Smooth muscle cell (in vitro differentiated cells): ENCODE data around the gene DOCK4. TPM values are rescaled to one million over a fixed set of nuclear protein-coding genes. Genes with fewer than 3 reads are reported as not detected.

Experiments
- DNase-seq: peaks from one replicate; lab custom pipeline; 2025; ENCODE audit not compliant: unreplicated experiment; lab: John Stamatoyannopoulos, UW
- H2AFZ ChIP-seq: fragments of 200-600 bp; sonication (generic); 2 replicates; pipeline ENCODE4 v1.6.0; 2016; ENCODE audit warnings: antibody characterized with exemption, low read depth, mild to moderate bottlenecking
- H3F3A ChIP-seq: fragments of 200-600 bp; sonication (generic); 2 replicates; pipeline ENCODE4 v1.6.0; 2017; ENCODE audit warnings: antibody characterized with exemption, low read depth
- H3K27ac ChIP-seq: fragments of 200-600 bp; sonication (generic); 2 replicates; pipeline ENCODE4 v1.5.1; 2016; ENCODE audit warnings: low read depth, mild to moderate bottlenecking
- H3K27me3 ChIP-seq: fragments of 200-600 bp; sonication (generic); 2 replicates; pipeline ENCODE4 v1.6.1; 2016; ENCODE audit warnings: low read depth, mild to moderate bottlenecking
- H3K36me3 ChIP-seq: fragments of 200-600 bp; sonication (generic); 2 replicates; pipeline ENCODE4 v1.5.1; 2016; ENCODE audit warnings: low read depth
- H3K4me1 ChIP-seq: fragments of 200-600 bp; sonication (generic); 2 replicates; pipeline ENCODE4 v1.5.1; 2016; ENCODE audit warnings: low read depth
- H3K4me2 ChIP-seq: fragments of 200-600 bp; sonication (generic); 2 replicates; pipeline ENCODE4 v1.6.0; 2016; ENCODE audit warnings: mild to moderate bottlenecking
- H3K4me3 ChIP-seq: fragments of 200-600 bp; sonication (generic); 2 replicates; pipeline ENCODE4 v1.5.1; 2016; ENCODE audit warnings: mild to moderate bottlenecking
- H3K79me2 ChIP-seq: fragments of 200-600 bp; sonication (generic); 2 replicates; pipeline ENCODE4 v1.6.0; 2016; ENCODE audit warnings: low read depth, mild to moderate bottlenecking
- H3K9ac ChIP-seq: fragments of 200-600 bp; sonication (generic); 2 replicates; pipeline ENCODE4 v1.6.0; 2016; ENCODE audit warnings: low read depth
- H3K9me3 ChIP-seq: fragments of 200-600 bp; sonication (generic); replicated peaks from 2 replicates; pipeline ENCODE4 v1.5.1; 2016; ENCODE audit warnings: low read depth
- H4K20me1 ChIP-seq: fragments of 200-600 bp; sonication (generic); 2 replicates; pipeline ENCODE4 v1.6.0; 2016; ENCODE audit warnings: low read depth
- CTCF ChIP-seq: fragments of 200-600 bp; sonication (generic); IDR thresholded peaks from 2 replicates; pipeline ENCODE4 v1.5.1; 2017; ENCODE audit warnings: borderline replicate concordance, mild to moderate bottlenecking, antibody characterized with exemption; ENCODE audit not compliant: insufficient read depth, poor library complexity, severe bottlenecking
- WGBS: methylation state at CpG from one replicate; pipeline ENCODE4 v1.1.7; 2016; ENCODE audit warnings: low lambda C conversion rate; 5-methylcytosine and 5-hydroxymethylcytosine counted together
- polyA plus RNA-seq: library from polyadenylated mRNA; unstranded; fragments of >200 nt; fragmentation: Nextera tagmentation; extraction: Ambion mirVana; gene quantifications from 2 replicates; pipeline ENCODE4 v1.2.1, GENCODE V29; 2016
- total RNA-seq: library from RNA; depleted of rRNA; stranded (reverse); fragments of >200 nt; gene quantifications from 2 replicates; pipeline ENCODE4 v1.2.3, GENCODE V29; 2014

The DOCK4 gene
- total and polyA plus RNA-seq, 2 experiments from 2014 or later, result 7.4 to 20.5 TPM

DNA sequence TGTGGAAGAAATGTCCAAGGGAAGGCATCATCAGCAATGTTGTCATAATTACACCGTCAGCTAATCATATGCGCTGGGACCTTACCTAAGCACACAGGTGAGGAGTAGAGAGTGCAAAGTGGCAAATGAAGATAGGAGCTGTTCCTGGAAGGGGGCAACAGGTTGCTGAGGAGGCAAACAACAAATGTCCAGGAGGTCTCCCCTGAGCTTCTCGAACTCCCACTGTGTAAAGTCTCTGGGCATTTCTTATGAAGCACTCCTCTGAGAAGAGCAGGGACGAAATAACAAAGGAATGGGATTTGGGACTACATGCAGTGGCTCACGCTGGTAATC is 152.5 kb downstream of the DOCK4 start:
- no peak overlapping the region for H2AFZ ChIP-seq
- WGBS, result 92% methylated on average over 5 of the region's 5 CpGs
- peak overlapping the region; percentile 15 for H3K27ac ChIP-seq
- H3K9me3 ChIP-seq, result no peaks in the 10 kb centered on the region
- H3F3A ChIP-seq, result no peaks in the 10 kb centered on the region
- no peaks in the 10 kb centered on the region for H4K20me1 ChIP-seq
- H3K79me2 ChIP-seq, result peaks cover 22% of the 10 kb centered on the region
- H3K27me3 ChIP-seq, result no peaks in the 10 kb centered on the region
- H3K9ac ChIP-seq, result no peak overlapping the region
- peaks cover 5% of the 10 kb centered on the region for H3K4me1 ChIP-seq
- TF ChIP-seq CTCF, result no peak
- DNase-seq, result no peak
- H3K4me3 ChIP-seq, result no peak overlapping the region
- H3K4me2 ChIP-seq, result peak overlapping the region; percentile 24
- no peaks in the 10 kb centered on the region for H3K36me3 ChIP-seq

DNA sequence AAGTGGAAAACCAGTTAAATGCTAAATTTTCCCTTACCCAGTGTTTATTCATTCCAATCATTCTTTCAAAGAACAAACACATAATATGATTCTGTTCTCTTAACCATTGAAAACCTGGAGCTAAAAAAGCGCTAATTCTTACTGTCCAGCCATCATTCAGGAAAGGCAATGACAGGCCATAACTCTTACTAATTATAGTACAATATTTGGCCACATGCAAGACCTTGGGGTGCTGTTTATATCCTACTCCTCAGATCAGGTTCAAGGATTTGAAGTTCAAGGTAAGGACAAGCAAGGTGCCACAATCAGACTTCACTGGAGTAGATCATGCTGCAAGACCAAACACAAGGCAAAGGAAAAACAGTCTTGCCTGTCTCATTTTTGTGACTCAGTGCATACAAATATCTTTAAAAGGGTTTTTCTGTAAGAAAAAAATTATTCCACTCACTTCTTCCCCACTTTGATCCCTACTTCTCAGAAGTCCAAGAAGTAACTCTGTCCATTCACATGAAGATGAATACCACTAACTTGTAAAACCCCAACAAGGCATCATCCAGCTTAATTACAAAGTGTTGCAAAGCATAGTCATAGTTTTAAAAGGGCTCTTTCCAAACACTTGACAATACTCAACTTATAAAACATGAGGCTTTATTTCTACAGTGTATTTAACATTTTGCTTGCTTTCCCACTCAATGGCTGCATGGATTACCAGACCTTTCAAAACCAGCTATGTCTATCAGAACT is 153.0 kb downstream of the DOCK4 start:
- Histone ChIP-seq H3K27ac (peak overlapping the region; percentile 15), H3K79me2 (peaks cover 18% of the 10 kb centered on the region), H2AFZ (no peak overlapping the region), H3F3A (no peaks in the 10 kb centered on the region), H3K36me3 (no peaks in the 10 kb centered on the region), H4K20me1 (no peaks in the 10 kb centered on the region), H3K9me3 (no peaks in the 10 kb centered on the region), H3K4me2 (peak overlapping the region; percentile 24), H3K27me3 (no peaks in the 10 kb centered on the region), H3K4me3 (no peak overlapping the region), H3K4me1 (peaks cover 5% of the 10 kb centered on the region), H3K9ac (no peak overlapping the region)
- 89% methylated on average over 1 of the region's 1 CpG for WGBS
- TF ChIP-seq CTCF, result no peak
- DNase-seq, result no peak

DNA sequence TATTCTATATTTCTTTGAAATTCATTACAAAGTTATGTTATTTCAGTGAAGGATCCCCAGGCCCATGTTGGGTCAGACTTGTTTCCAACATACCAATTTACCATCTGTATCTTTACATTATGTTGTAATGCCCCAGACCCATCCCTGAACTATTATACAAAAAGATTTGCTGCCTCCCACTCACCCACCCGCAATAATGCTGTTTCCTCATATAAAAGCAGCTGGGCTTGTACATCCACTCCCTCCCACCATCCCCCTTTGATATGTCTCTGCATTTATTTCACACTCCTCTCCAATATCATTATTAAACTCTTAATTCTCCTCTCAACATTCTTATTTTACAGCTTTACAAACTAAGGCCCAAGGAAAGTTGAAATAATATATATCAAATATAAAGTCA is 153.7 kb downstream of the DOCK4 start:
- H3K36me3 ChIP-seq, result no peaks in the 10 kb centered on the region
- no peak for DNase-seq
- H4K20me1 ChIP-seq, result no peaks in the 10 kb centered on the region
- H3K27ac ChIP-seq, result peak overlapping the region; percentile 15
- H2AFZ ChIP-seq, result no peak overlapping the region
- peak overlapping the region; percentile 24 for H3K4me2 ChIP-seq
- no peaks in the 10 kb centered on the region for H3F3A ChIP-seq
- no peak overlapping the region for H3K4me3 ChIP-seq
- no peak for TF ChIP-seq CTCF
- no peak overlapping the region for H3K9ac ChIP-seq
- no peaks in the 10 kb centered on the region for H3K27me3 ChIP-seq
- peaks cover 15% of the 10 kb centered on the region for H3K79me2 ChIP-seq
- H3K9me3 ChIP-seq, result no peaks in the 10 kb centered on the region
- H3K4me1 ChIP-seq, result peaks cover 5% of the 10 kb centered on the region
- 33% methylated on average over 1 of the region's 1 CpG for WGBS

GRCh38 chr7:112050250-112050881 is 155.8 kb downstream of the DOCK4 start:
- Histone ChIP-seq H3K9me3 (no peaks in the 10 kb centered on the region), H3K4me3 (no peak overlapping the region), H4K20me1 (no peaks in the 10 kb centered on the region), H3K9ac (no peak overlapping the region), H3K79me2 (peaks cover 17% of the 10 kb centered on the region), H3K27ac (peak overlapping the region; percentile 7), H3F3A (no peaks in the 10 kb centered on the region), H3K4me2 (peak overlapping the region; percentile 41), H3K4me1 (peaks cover 5% of the 10 kb centered on the region), H3K27me3 (no peaks in the 10 kb centered on the region), H3K36me3 (no peaks in the 10 kb centered on the region), H2AFZ (no peak overlapping the region)
- WGBS, result 47% methylated on average over 4 of the region's 4 CpGs
- no peak for DNase-seq
- no peak for TF ChIP-seq CTCF
